WTC11 (cell line): Measurements from ENCODE around the gene DHRS1.

ENCODE experiments used
- ATF2 ChIP-seq: sonication (generic); formaldehyde crosslinking; IDR thresholded peaks from 2 replicates; pipeline ENCODE4 v1.8.1; 2022; ENCODE audit warnings: low read depth, missing genetic modification reagents, borderline replicate concordance
- ATF6 ChIP-seq: sonication (generic); formaldehyde crosslinking; IDR thresholded peaks from 2 replicates; pipeline ENCODE4 v1.8.1; 2023; ENCODE audit warnings: mild to moderate bottlenecking, missing genetic modification reagents
- CREB1 ChIP-seq: sonication (generic); formaldehyde crosslinking; IDR thresholded peaks from 2 replicates; pipeline ENCODE4 v1.8.0; 2023; ENCODE audit warnings: mild to moderate bottlenecking, missing genetic modification reagents
- CREM ChIP-seq: sonication (generic); formaldehyde crosslinking; IDR thresholded peaks from 2 replicates; pipeline ENCODE4 v1.8.1; 2022; ENCODE audit warnings: mild to moderate bottlenecking, missing genetic modification reagents, moderate library complexity
- E2F5 ChIP-seq: sonication (generic); formaldehyde crosslinking; IDR thresholded peaks from 2 replicates; pipeline ENCODE4 v1.8.1; 2022; ENCODE audit warnings: mild to moderate bottlenecking, moderate library complexity, missing genetic modification reagents
- HMGXB4 ChIP-seq: sonication (generic); formaldehyde crosslinking; IDR thresholded peaks from 2 replicates; pipeline ENCODE4 v1.8.1; 2023; ENCODE audit warnings: mild to moderate bottlenecking, moderate library complexity, missing genetic modification reagents
- IRF1 ChIP-seq: sonication (generic); formaldehyde crosslinking; IDR thresholded peaks from 2 replicates; pipeline ENCODE4 v1.8.0; 2023; ENCODE audit warnings: missing genetic modification reagents
- MAX ChIP-seq: sonication (generic); formaldehyde crosslinking; IDR thresholded peaks from 2 replicates; pipeline ENCODE4 v1.8.0; 2022; ENCODE audit warnings: mild to moderate bottlenecking, missing genetic modification reagents
- NR2C2 ChIP-seq: sonication (generic); formaldehyde crosslinking; IDR thresholded peaks from 2 replicates; pipeline ENCODE4 v1.8.0; 2022; ENCODE audit warnings: mild to moderate bottlenecking, missing genetic modification reagents
- RORB ChIP-seq: fragments of 250-450 bp; sonication (Bioruptor Pico); IDR thresholded peaks from 2 replicates; pipeline ENCODE4 v1.9.0; 2021; ENCODE audit warnings: mild to moderate bottlenecking
- SMAD3 ChIP-seq: sonication (generic); formaldehyde crosslinking; IDR thresholded peaks from 2 replicates; pipeline ENCODE4 v1.8.0; 2022; ENCODE audit warnings: missing genetic modification reagents, mild to moderate bottlenecking, borderline replicate concordance
- TF ChIP-seq, protein P1 (sequence below): fragments of 200-600 bp; IDR thresholded peaks from 2 replicates; pipeline ENCODE4 v1.8.0; 2022; ENCODE audit warnings: antibody characterized with exemption

DNA sequence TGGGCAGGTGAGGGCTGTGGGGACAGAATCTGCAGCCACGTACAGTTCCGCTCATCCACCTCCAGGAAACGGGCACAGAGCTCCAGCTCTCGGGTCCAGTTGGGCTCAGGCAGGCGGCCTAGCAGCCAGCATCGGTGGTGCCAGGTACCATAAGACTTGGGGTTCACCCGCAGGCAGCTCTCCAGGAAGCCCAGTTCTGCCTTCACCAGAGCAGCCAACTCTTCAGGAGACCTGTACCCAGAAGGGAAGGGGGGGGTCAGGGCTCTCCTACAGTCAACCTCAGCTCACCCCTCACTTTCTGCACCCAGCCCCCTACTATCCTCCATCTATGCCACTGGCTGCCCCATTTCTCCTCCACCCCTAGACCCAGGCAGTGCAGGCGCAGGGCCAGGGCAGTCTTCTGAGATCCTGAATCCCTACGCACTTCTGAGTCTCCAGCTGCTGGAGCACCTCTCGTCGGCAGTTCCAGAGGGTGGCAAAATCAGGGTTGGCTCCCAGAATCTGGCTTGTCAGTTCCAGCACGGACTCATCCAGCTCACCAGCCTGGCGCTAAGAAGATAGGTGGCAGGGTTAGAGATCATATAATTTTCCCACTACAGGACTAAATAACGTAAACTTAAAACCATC lies 29.6 kb downstream of the DHRS1 start:
- TF ChIP-seq, protein P1, sequence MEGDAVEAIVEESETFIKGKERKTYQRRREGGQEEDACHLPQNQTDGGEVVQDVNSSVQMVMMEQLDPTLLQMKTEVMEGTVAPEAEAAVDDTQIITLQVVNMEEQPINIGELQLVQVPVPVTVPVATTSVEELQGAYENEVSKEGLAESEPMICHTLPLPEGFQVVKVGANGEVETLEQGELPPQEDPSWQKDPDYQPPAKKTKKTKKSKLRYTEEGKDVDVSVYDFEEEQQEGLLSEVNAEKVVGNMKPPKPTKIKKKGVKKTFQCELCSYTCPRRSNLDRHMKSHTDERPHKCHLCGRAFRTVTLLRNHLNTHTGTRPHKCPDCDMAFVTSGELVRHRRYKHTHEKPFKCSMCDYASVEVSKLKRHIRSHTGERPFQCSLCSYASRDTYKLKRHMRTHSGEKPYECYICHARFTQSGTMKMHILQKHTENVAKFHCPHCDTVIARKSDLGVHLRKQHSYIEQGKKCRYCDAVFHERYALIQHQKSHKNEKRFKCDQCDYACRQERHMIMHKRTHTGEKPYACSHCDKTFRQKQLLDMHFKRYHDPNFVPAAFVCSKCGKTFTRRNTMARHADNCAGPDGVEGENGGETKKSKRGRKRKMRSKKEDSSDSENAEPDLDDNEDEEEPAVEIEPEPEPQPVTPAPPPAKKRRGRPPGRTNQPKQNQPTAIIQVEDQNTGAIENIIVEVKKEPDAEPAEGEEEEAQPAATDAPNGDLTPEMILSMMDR = no peak
- TF ChIP-seq NR2C2 (no peak), SMAD3 (CRISPR knock-in tag) (no peak), CREM (CRISPR knock-in tag) (no peak), ATF6 (CRISPR knock-in tag) (no peak), E2F5 (CRISPR knock-in tag) (no peak), CREB1 (CRISPR knock-in tag) (no peak), IRF1 (CRISPR knock-in tag) (no peak), HMGXB4 (no peak), ATF2 (no peak), RORB (CRISPR knock-in tag) (no peak), MAX (CRISPR knock-in tag) (no peak)
